ENCODE measurements around the gene PUS1. TPM values are rescaled to one million over a fixed set of nuclear protein-coding genes. Genes with fewer than 3 reads are reported as not detected.
A peak's percentile ranks its signal among the peaks of the same experiment; 100 is the strongest.
"Not testable (repeated sequence)": the region's sequence is repeated elsewhere in the genome, so short reads cannot be mapped to it uniquely, and the experiment has no call there.

Gene PUS1
- total RNA-seq, 2 experiments from 2014 or later: 116 to 118 TPM

- peak; percentile 56 for DNase-seq
- Mint-ChIP-seq H3K4me1 (peaks cover 30% of the 10 kb centered on the region), H3K27ac (peak overlapping the region; percentile 91), H3K36me3 (peaks cover 13% of the 10 kb centered on the region), H3K4me3 (peak overlapping the region; percentile 92), H3K27me3 (no peaks in the 10 kb centered on the region), H3K9me3 (no peaks in the 10 kb centered on the region)
Measured at GRCh38 chr12:131950182-131950913, 21.3 kb downstream of the PUS1 start.

- H3K4me3 Mint-ChIP-seq, H3K9me3 Mint-ChIP-seq, H3K27ac Mint-ChIP-seq, DNase-seq, H3K27me3 Mint-ChIP-seq: not testable (repeated sequence)
- Mint-ChIP-seq H3K4me1 (peaks cover 47% of the 10 kb centered on the region), H3K36me3 (peaks cover 12% of the 10 kb centered on the region)
Measured at GRCh38 chr12:131953810-131954209, 24.7 kb downstream of the PUS1 start.

- not testable (repeated sequence) for H3K27ac Mint-ChIP-seq, H3K9me3 Mint-ChIP-seq, H3K4me3 Mint-ChIP-seq, DNase-seq, H3K27me3 Mint-ChIP-seq
- H3K4me1 Mint-ChIP-seq: peaks cover 52% of the 10 kb centered on the region
- peaks cover 12% of the 10 kb centered on the region for H3K36me3 Mint-ChIP-seq
Measured at GRCh38 chr12:131954460-131954859, 25.4 kb downstream of the PUS1 start.

GRCh38 chr12:131959116-131959515 is 30.0 kb downstream of the PUS1 start:
- Mint-ChIP-seq H3K27me3 (no peaks in the 10 kb centered on the region), H3K27ac (peak overlapping the region; percentile 4), H3K4me1 (peaks cover 53% of the 10 kb centered on the region)

GRCh38 chr12:131959641-131960589 is 30.8 kb downstream of the PUS1 start:
- peaks cover 10% of the 10 kb centered on the region for H3K36me3 Mint-ChIP-seq
- H3K4me1 Mint-ChIP-seq: peaks cover 55% of the 10 kb centered on the region

More at GRCh38 chr12:131959116-131959515, 30.0 kb downstream of the PUS1 start:
- DNase-seq: no peak
- no peaks in the 10 kb centered on the region for H3K9me3 Mint-ChIP-seq
- H3K36me3 Mint-ChIP-seq: peaks cover 9% of the 10 kb centered on the region
- no peak overlapping the region for H3K4me3 Mint-ChIP-seq

GRCh38 chr12:131960590-131961325 is 31.7 kb downstream of the PUS1 start:
- H3K4me1 Mint-ChIP-seq: peaks cover 55% of the 10 kb centered on the region
- not testable (repeated sequence) for H3K27me3 Mint-ChIP-seq, H3K4me3 Mint-ChIP-seq, H3K27ac Mint-ChIP-seq, H3K9me3 Mint-ChIP-seq, DNase-seq
- H3K36me3 Mint-ChIP-seq: peaks cover 11% of the 10 kb centered on the region

More at GRCh38 chr12:131959641-131960589, 30.8 kb downstream of the PUS1 start:
- Mint-ChIP-seq H3K4me3 (no peak overlapping the region), H3K27ac (peak overlapping the region; percentile 65), H3K27me3 (no peaks in the 10 kb centered on the region), H3K9me3 (no peaks in the 10 kb centered on the region)
- DNase-seq: no peak

- not testable (repeated sequence) for H3K9me3 Mint-ChIP-seq, H3K27me3 Mint-ChIP-seq, H3K4me3 Mint-ChIP-seq, DNase-seq, H3K27ac Mint-ChIP-seq, H3K36me3 Mint-ChIP-seq
- H3K4me1 Mint-ChIP-seq: peaks cover 51% of the 10 kb centered on the region
Measured at GRCh38 chr12:131961328-131961727, 32.3 kb downstream of the PUS1 start.

- H3K27ac Mint-ChIP-seq: no peak overlapping the region
- DNase-seq: no peak
- no peaks in the 10 kb centered on the region for H3K9me3 Mint-ChIP-seq
- H3K27me3 Mint-ChIP-seq: no peaks in the 10 kb centered on the region
- H3K4me3 Mint-ChIP-seq: no peak overlapping the region
- peaks cover 48% of the 10 kb centered on the region for H3K4me1 Mint-ChIP-seq
- H3K36me3 Mint-ChIP-seq: peaks cover 10% of the 10 kb centered on the region
Measured at GRCh38 chr12:131962069-131962468, 33.0 kb downstream of the PUS1 start.

GRCh38 chr12:131963381-131963780 is 34.3 kb downstream of the PUS1 start:
- no peaks in the 10 kb centered on the region for H3K27me3 Mint-ChIP-seq

GRCh38 chr12:131965073-131965472 is 36.0 kb downstream of the PUS1 start:
- Mint-ChIP-seq H3K27me3 (no peaks in the 10 kb centered on the region), H3K36me3 (peaks cover 22% of the 10 kb centered on the region), H3K4me3 (no peak overlapping the region), H3K27ac (no peak overlapping the region), H3K9me3 (no peaks in the 10 kb centered on the region), H3K4me1 (peaks cover 42% of the 10 kb centered on the region)
- no peak for DNase-seq

More at GRCh38 chr12:131963381-131963780, 34.3 kb downstream of the PUS1 start:
- Mint-ChIP-seq H3K9me3 (no peaks in the 10 kb centered on the region), H3K4me3 (no peak overlapping the region), H3K36me3 (peaks cover 15% of the 10 kb centered on the region), H3K27ac (peak overlapping the region; percentile 36), H3K4me1 (peaks cover 47% of the 10 kb centered on the region)
- DNase-seq: no peak

GRCh38 chr12:131971226-131971625 is 42.1 kb downstream of the PUS1 start:
- H3K36me3 Mint-ChIP-seq: peaks cover 14% of the 10 kb centered on the region
- no peaks in the 10 kb centered on the region for H3K9me3 Mint-ChIP-seq

GRCh38 chr12:131975228-131975627 is 46.2 kb downstream of the PUS1 start:
- no peak for DNase-seq
- Mint-ChIP-seq H3K4me1 (peaks cover 12% of the 10 kb centered on the region), H3K9me3 (no peaks in the 10 kb centered on the region), H3K36me3 (peaks cover 1% of the 10 kb centered on the region), H3K27me3 (no peaks in the 10 kb centered on the region), H3K27ac (no peak overlapping the region), H3K4me3 (no peak overlapping the region)

More at GRCh38 chr12:131971226-131971625, 42.1 kb downstream of the PUS1 start:
- Mint-ChIP-seq H3K4me1 (peaks cover 31% of the 10 kb centered on the region), H3K4me3 (no peak overlapping the region), H3K27me3 (no peaks in the 10 kb centered on the region), H3K27ac (no peak overlapping the region)
- no peak for DNase-seq

GRCh38 chr12:131979606-131980005 is 50.5 kb downstream of the PUS1 start:
- Mint-ChIP-seq H3K4me3 (no peak overlapping the region), H3K27me3 (no peaks in the 10 kb centered on the region), H3K4me1 (peaks cover 5% of the 10 kb centered on the region), H3K9me3 (no peaks in the 10 kb centered on the region), H3K27ac (no peak overlapping the region), H3K36me3 (peaks cover 7% of the 10 kb centered on the region)
- DNase-seq: no peak

GRCh38 chr12:131980263-131980662 is 51.2 kb downstream of the PUS1 start:
- Mint-ChIP-seq H3K27ac (no peak overlapping the region), H3K36me3 (peaks cover 7% of the 10 kb centered on the region), H3K27me3 (no peaks in the 10 kb centered on the region), H3K4me3 (no peak overlapping the region), H3K4me1 (peaks cover 5% of the 10 kb centered on the region), H3K9me3 (no peaks in the 10 kb centered on the region)
- no peak for DNase-seq

- peaks cover 7% of the 10 kb centered on the region for H3K36me3 Mint-ChIP-seq
- H3K27ac Mint-ChIP-seq: no peak overlapping the region
- no peaks in the 10 kb centered on the region for H3K27me3 Mint-ChIP-seq
- no peaks in the 10 kb centered on the region for H3K4me1 Mint-ChIP-seq
- DNase-seq: no peak
- no peak overlapping the region for H3K4me3 Mint-ChIP-seq
- no peaks in the 10 kb centered on the region for H3K9me3 Mint-ChIP-seq
Measured at GRCh38 chr12:131981388-131981787, 52.3 kb downstream of the PUS1 start.
